ENCODE measurements around the gene FAM184B. TPM values are rescaled to one million over a fixed set of nuclear protein-coding genes. Genes with fewer than 3 reads are reported as not detected.
"Not testable (repeated sequence)": the region's sequence is repeated elsewhere in the genome, so short reads cannot be mapped to it uniquely, and the experiment has no call there.

FAM184B gene
- total RNA-seq, 1 donor from 2014 or later: not detected

- no peak for TF ChIP-seq CTCF (IDR thresholded peaks at IDR 0.05)
- H3K4me3 ChIP-seq: no peak overlapping the region
- H3K27me3 ChIP-seq: no peaks in the 10 kb centered on the region
- no peaks in the 10 kb centered on the region for H3K36me3 ChIP-seq
- no peak for DNase-seq (ENCODE audit: low spot score in 2 of 2)
- no peaks in the 10 kb centered on the region for H3K9me3 ChIP-seq
- intact Hi-C loops (cut with DNase I): no loop called here
- H3K4me1 ChIP-seq: peaks cover 0 to 7% of the 10 kb centered on the region in 2 donors
- H3K27ac ChIP-seq: no peak overlapping the region
Measured at GRCh38 chr4:17717301-17717700, 64.1 kb downstream of the FAM184B start.

GRCh38 chr4:17715511-17715910 is 65.9 kb downstream of the FAM184B start:
- Histone ChIP-seq H3K27ac (no peak overlapping the region), H3K4me1 (peaks cover 0 to 7% of the 10 kb centered on the region in 2 donors), H3K4me3 (no peak overlapping the region), H3K27me3 (no peaks in the 10 kb centered on the region), H3K9me3 (no peaks in the 10 kb centered on the region), H3K36me3 (no peaks in the 10 kb centered on the region)
- intact Hi-C loops (cut with DNase I): no loop called here
- DNase-seq (ENCODE audit: low spot score in 2 of 2): no peak
- no peak for TF ChIP-seq CTCF (IDR thresholded peaks at IDR 0.05)

DNA sequence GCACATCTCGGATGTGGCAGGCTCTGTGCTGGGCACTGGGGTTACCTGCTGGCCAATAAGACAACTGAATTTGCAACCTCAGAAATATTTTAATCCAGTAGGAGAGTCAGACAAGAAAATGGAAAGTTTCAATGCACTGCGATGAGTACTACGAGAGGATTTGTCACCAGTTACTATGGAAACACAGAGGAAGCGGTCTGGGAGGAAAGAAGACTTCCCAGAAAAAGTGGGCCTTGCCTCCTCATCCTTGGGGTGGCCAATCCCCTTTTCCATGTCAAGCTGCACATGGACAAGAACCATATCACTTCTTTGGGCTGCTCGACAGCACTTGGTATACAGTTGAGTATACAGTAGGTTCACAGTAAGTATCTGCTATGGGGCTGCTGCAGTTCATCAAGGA is 67.6 kb downstream of the FAM184B start:
- DNase-seq (ENCODE audit: low spot score in 2 of 2): no peak
- Histone ChIP-seq H3K27me3 (no peaks in the 10 kb centered on the region), H3K4me3 (no peak overlapping the region), H3K36me3 (no peaks in the 10 kb centered on the region), H3K27ac (no peak overlapping the region), H3K4me1 (peaks cover 0 to 7% of the 10 kb centered on the region in 2 donors), H3K9me3 (no peaks in the 10 kb centered on the region)
- no peak for TF ChIP-seq CTCF (IDR thresholded peaks at IDR 0.05)
- intact Hi-C loops (cut with DNase I): no loop called here

GRCh38 chr4:17712166-17712565 is 69.3 kb downstream of the FAM184B start:
- no peak overlapping the region for H3K27ac ChIP-seq

GRCh38 chr4:17711206-17711605 is 70.2 kb downstream of the FAM184B start:
- H3K27me3 ChIP-seq; H3K4me1 ChIP-seq; H3K4me3 ChIP-seq; H3K27ac ChIP-seq; intact Hi-C loops (cut with DNase I); H3K36me3 ChIP-seq; H3K9me3 ChIP-seq; DNase-seq (ENCODE audit: low spot score in 2 of 2): not testable (repeated sequence)

More at GRCh38 chr4:17712166-17712565, 69.3 kb downstream of the FAM184B start:
- Histone ChIP-seq H3K4me3 (no peak overlapping the region), H3K4me1 (no peaks in the 10 kb centered on the region), H3K36me3 (no peaks in the 10 kb centered on the region), H3K9me3 (no peaks in the 10 kb centered on the region), H3K27me3 (no peaks in the 10 kb centered on the region)
- TF ChIP-seq CTCF (IDR thresholded peaks at IDR 0.05): no peak
- DNase-seq (ENCODE audit: low spot score in 2 of 2): no peak
- intact Hi-C loops (cut with DNase I): no loop called here

GRCh38 chr4:17709763-17710068 is 71.7 kb downstream of the FAM184B start:
- Histone ChIP-seq H3K9me3 (no peaks in the 10 kb centered on the region), H3K4me3 (no peak overlapping the region), H3K27ac (no peak overlapping the region), H3K36me3 (no peaks in the 10 kb centered on the region), H3K4me1 (no peaks in the 10 kb centered on the region), H3K27me3 (no peaks in the 10 kb centered on the region)
- TF ChIP-seq CTCF (IDR thresholded peaks at IDR 0.05): no peak
- no peak for DNase-seq (ENCODE audit: low spot score in 2 of 2)
- intact Hi-C loops (cut with DNase I): no loop called here

All from ascending aorta (tissue), 2 donors.